ENCODE data around the gene IPP.

IPP gene
- 6.7 to 19.3 (median 13.9) reads per million in 9 experiments for total RNA-seq

- peak; percentile 88 for ATAC-seq (replicated peaks)
- peaks cover 12 to 13% of the 10 kb centered on the region in 2 donors for H3K4me1 Mint-ChIP-seq (ENCODE audit: low read depth in 2 of 2)
- no peaks in the 10 kb centered on the region for H3K27me3 Mint-ChIP-seq
- H3K4me3 Mint-ChIP-seq = peak within 1 kb of the TSS; percentile 99
- H3K36me3 Mint-ChIP-seq (ENCODE audit: insufficient read depth) = peaks cover 27% of the 10 kb centered on the region
- DNase-seq = peak; percentile 90 to 91 (median 91)
- peak within 1 kb of the TSS; percentile 99 to 100 for H3K27ac Mint-ChIP-seq
- H3K9me3 Mint-ChIP-seq = no peaks in the 10 kb centered on the region
These were observed at the start of gene IPP for GRCh38 chr1:45750298-45751038. IPP (minus strand) TSS chr1:45750653; CDS start chr1:45746411, 4,242 bp downstream.

DNA sequence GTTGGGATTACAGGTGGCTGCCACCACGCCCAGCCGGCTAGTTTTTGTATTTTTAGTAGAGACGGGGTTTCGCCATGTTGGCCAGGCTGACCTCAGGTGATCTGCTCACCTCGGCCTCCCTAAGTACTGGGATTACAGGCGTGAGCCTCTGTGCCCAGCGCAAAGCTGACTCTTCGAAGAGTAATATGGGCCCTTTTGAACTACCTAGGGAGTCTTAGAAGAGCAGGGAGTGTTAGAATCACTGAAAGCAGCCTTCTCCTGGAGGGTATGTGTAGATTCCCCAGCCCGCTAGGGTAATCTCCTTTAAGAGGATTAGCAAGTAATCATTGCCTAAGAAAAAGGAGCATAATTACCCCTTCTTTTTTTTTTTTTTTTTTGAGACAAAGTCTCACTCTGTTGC is 46.5 kb upstream of the IPP start:
- Mint-ChIP-seq H3K36me3 (ENCODE audit: insufficient read depth) (no peaks in the 10 kb centered on the region), H3K27me3 (peaks cover 16 to 34% of the 10 kb centered on the region in 2 donors), H3K4me3 (no peak overlapping the region), H3K4me1 (ENCODE audit: low read depth in 2 of 2) (peaks cover 0 to 1% of the 10 kb centered on the region in 2 donors), H3K27ac (no peak overlapping the region), H3K9me3 (no peaks in the 10 kb centered on the region)
- DNase-seq = no peak
- no peak for ATAC-seq (replicated peaks)

GRCh38 chr1:45796381-45796780 is 45.9 kb upstream of the IPP start:
- no peak for DNase-seq
- Mint-ChIP-seq H3K4me3 (no peak overlapping the region), H3K27ac (no peak overlapping the region), H3K36me3 (ENCODE audit: insufficient read depth) (no peaks in the 10 kb centered on the region), H3K9me3 (no peaks in the 10 kb centered on the region), H3K27me3 (peaks cover 16 to 35% of the 10 kb centered on the region in 2 donors), H3K4me1 (ENCODE audit: low read depth in 2 of 2) (no peaks in the 10 kb centered on the region)
- ATAC-seq (replicated peaks) = no peak

- Mint-ChIP-seq H3K27me3 (peaks cover 16 to 35% of the 10 kb centered on the region in 2 donors), H3K4me1 (ENCODE audit: low read depth in 2 of 2) (no peaks in the 10 kb centered on the region), H3K27ac (no peak overlapping the region), H3K36me3 (ENCODE audit: insufficient read depth) (peaks cover 3% of the 10 kb centered on the region), H3K4me3 (no peak overlapping the region), H3K9me3 (no peaks in the 10 kb centered on the region)
- ATAC-seq (replicated peaks) (no peak), DNase-seq (no peak)
These were observed 43.6 kb upstream of the IPP start for GRCh38 chr1:45793942-45794604.

GRCh38 chr1:45792744-45793143 is 42.3 kb upstream of the IPP start:
- ATAC-seq (replicated peaks) (no peak), DNase-seq (no peak)
- peaks cover 19 to 41% of the 10 kb centered on the region in 2 donors for H3K27me3 Mint-ChIP-seq
- no peak overlapping the region for H3K4me3 Mint-ChIP-seq
- H3K27ac Mint-ChIP-seq = no peak overlapping the region
- H3K4me1 Mint-ChIP-seq (ENCODE audit: low read depth in 2 of 2) = no peaks in the 10 kb centered on the region
- H3K36me3 Mint-ChIP-seq (ENCODE audit: insufficient read depth) = peaks cover 3% of the 10 kb centered on the region
- no peaks in the 10 kb centered on the region for H3K9me3 Mint-ChIP-seq

- no peak for DNase-seq
- Mint-ChIP-seq H3K36me3 (ENCODE audit: insufficient read depth) (peaks cover 7% of the 10 kb centered on the region), H3K27ac (no peak overlapping the region), H3K9me3 (no peaks in the 10 kb centered on the region), H3K4me3 (no peak overlapping the region), H3K4me1 (ENCODE audit: low read depth in 2 of 2) (peaks cover 8% of the 10 kb centered on the region in 2 donors), H3K27me3 (peaks cover 25 to 45% of the 10 kb centered on the region in 2 donors)
- no peak for ATAC-seq (replicated peaks)
These were observed 39.1 kb upstream of the IPP start for GRCh38 chr1:45789601-45790000.

GRCh38 chr1:45787905-45788304 is 37.5 kb upstream of the IPP start:
- DNase-seq (no peak), ATAC-seq (replicated peaks) (no peak)
- Mint-ChIP-seq H3K4me3 (no peak overlapping the region), H3K4me1 (ENCODE audit: low read depth in 2 of 2) (peaks cover 8% of the 10 kb centered on the region in 2 donors), H3K27ac (no peak overlapping the region), H3K9me3 (no peaks in the 10 kb centered on the region), H3K27me3 (peaks cover 14 to 34% of the 10 kb centered on the region in 2 donors), H3K36me3 (ENCODE audit: insufficient read depth) (peaks cover 7% of the 10 kb centered on the region)

GRCh38 chr1:45785583-45785982 is 35.1 kb upstream of the IPP start:
- Mint-ChIP-seq H3K4me3 (peak overlapping the region; percentile 60), H3K27ac (peak overlapping the region in 1 of 2 donors; percentile 27), H3K9me3 (no peaks in the 10 kb centered on the region), H3K4me1 (ENCODE audit: low read depth in 2 of 2) (peaks cover 8% of the 10 kb centered on the region in 2 donors), H3K36me3 (ENCODE audit: insufficient read depth) (peaks cover 7% of the 10 kb centered on the region), H3K27me3 (peaks cover 19 to 31% of the 10 kb centered on the region in 2 donors)
- ATAC-seq (replicated peaks) (peak; percentile 99), DNase-seq (peak; percentile 4 to 20 (median 15))

GRCh38 chr1:45775794-45776193 is 25.3 kb upstream of the IPP start:
- Mint-ChIP-seq H3K36me3 (ENCODE audit: insufficient read depth) (peaks cover 2% of the 10 kb centered on the region), H3K9me3 (no peaks in the 10 kb centered on the region), H3K27me3 (peaks cover 0 to 1% of the 10 kb centered on the region in 2 donors), H3K4me1 (ENCODE audit: low read depth in 2 of 2) (no peaks in the 10 kb centered on the region), H3K27ac (no peak overlapping the region), H3K4me3 (no peak overlapping the region)
- DNase-seq (no peak), ATAC-seq (replicated peaks) (no peak)

DNA sequence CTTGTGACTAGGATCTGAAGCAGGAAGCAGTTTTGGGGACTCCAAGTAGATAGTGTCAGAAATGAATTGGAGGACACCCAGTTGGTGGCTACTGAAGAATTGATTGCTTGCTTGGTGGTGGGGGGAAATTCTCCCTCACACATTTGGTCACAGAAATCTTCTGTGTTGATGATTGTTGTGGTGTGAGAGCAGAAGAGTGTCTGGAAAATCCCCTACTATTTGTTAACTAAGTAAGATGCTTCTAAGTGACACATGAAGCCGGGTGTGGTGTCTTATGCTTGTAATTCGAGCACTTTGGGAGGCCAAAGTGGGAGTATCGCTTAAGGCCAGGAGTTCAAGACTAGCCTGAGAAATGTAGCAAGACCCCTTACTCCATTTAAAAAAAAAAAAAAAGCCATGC is 22.5 kb upstream of the IPP start:
- H3K4me1 Mint-ChIP-seq (ENCODE audit: low read depth in 2 of 2) = no peaks in the 10 kb centered on the region
- H3K9me3 Mint-ChIP-seq = no peaks in the 10 kb centered on the region
- H3K4me3 Mint-ChIP-seq = no peak overlapping the region
- peak overlapping the region in 1 of 2 donors; percentile 28 for H3K27ac Mint-ChIP-seq
- no peaks in the 10 kb centered on the region for H3K27me3 Mint-ChIP-seq
- ATAC-seq (replicated peaks) = no peak
- no peak for DNase-seq
- H3K36me3 Mint-ChIP-seq (ENCODE audit: insufficient read depth) = no peaks in the 10 kb centered on the region

GRCh38 chr1:45769261-45769932 is 18.9 kb upstream of the IPP start:
- Mint-ChIP-seq H3K4me1 (ENCODE audit: low read depth in 2 of 2) (no peaks in the 10 kb centered on the region), H3K27ac (no peak overlapping the region), H3K4me3 (no peak overlapping the region), H3K36me3 (ENCODE audit: insufficient read depth) (no peaks in the 10 kb centered on the region), H3K27me3 (no peaks in the 10 kb centered on the region), H3K9me3 (no peaks in the 10 kb centered on the region)
- ATAC-seq (replicated peaks) (no peak), DNase-seq (no peak)

- no peak for DNase-seq
- Mint-ChIP-seq H3K4me1 (ENCODE audit: low read depth in 2 of 2) (no peaks in the 10 kb centered on the region), H3K9me3 (no peaks in the 10 kb centered on the region), H3K27ac (no peak overlapping the region), H3K36me3 (ENCODE audit: insufficient read depth) (no peaks in the 10 kb centered on the region), H3K27me3 (peaks cover 0 to 7% of the 10 kb centered on the region in 2 donors), H3K4me3 (no peak overlapping the region)
- ATAC-seq (replicated peaks) = no peak
These were observed 16.6 kb upstream of the IPP start for GRCh38 chr1:45767035-45767434.

GRCh38 chr1:45765999-45766792 is 15.7 kb upstream of the IPP start:
- H3K4me3 Mint-ChIP-seq = no peak overlapping the region
- peaks cover 0 to 13% of the 10 kb centered on the region in 2 donors for H3K27me3 Mint-ChIP-seq
- no peaks in the 10 kb centered on the region for H3K9me3 Mint-ChIP-seq
- ATAC-seq (replicated peaks) (no peak), DNase-seq (no peak)
- no peaks in the 10 kb centered on the region for H3K4me1 Mint-ChIP-seq (ENCODE audit: low read depth in 2 of 2)
- H3K27ac Mint-ChIP-seq = no peak overlapping the region
- H3K36me3 Mint-ChIP-seq (ENCODE audit: insufficient read depth) = no peaks in the 10 kb centered on the region
